A673 (cell line): ENCODE measurements around the gene TMEM74B. TPM values are rescaled to one million over a fixed set of nuclear protein-coding genes. Genes with fewer than 3 reads are reported as not detected.

Source experiments
- BruUV-seq: library from RNA; stranded (reverse); fragments of 400-500 nt; replicated peaks from 2 replicates; lab custom pipeline; 2021; lab: Mats Ljungman, UMichigan
- CTCF ChIA-PET: fragments of 300-600 bp; sonication (Branson Sonifier 250); formaldehyde crosslinking; loops from one replicate; lab custom pipeline; 2022; ENCODE audit warnings: antibody characterized with exemption; lab: Charles Lee
- POLR2A ChIA-PET: fragments of 300-600 bp; sonication (Branson Sonifier 250); formaldehyde crosslinking; loops from one replicate; lab custom pipeline; 2022; ENCODE audit warnings: antibody characterized with exemption; ENCODE audit not compliant: low non-redundant PET; lab: Charles Lee
- DNase-seq: peaks from one replicate; pipeline ENCODE4 v3.0.0-alpha.2; 2015; ENCODE audit warnings: low spot score
- H3K27ac ChIP-seq: fragments of 200-600 bp; sonication (generic); 2 replicates; pipeline ENCODE4 v1.5.1; 2016; ENCODE audit warnings: mixed run types, low read depth, mild to moderate bottlenecking, mixed read lengths, antibody characterized with exemption, low read length; ENCODE audit not compliant: poor library complexity, severe bottlenecking
- H3K27me3 ChIP-seq: fragments of 200-600 bp; sonication (generic); replicated peaks from 2 replicates; pipeline ENCODE4 v1.6.1; 2017; ENCODE audit warnings: mixed run types, low read depth, mild to moderate bottlenecking, mixed read lengths, antibody characterized with exemption, low read length; ENCODE audit not compliant: insufficient read depth, poor library complexity
- H3K36me3 ChIP-seq: fragments of 200-600 bp; sonication (generic); 2 replicates; pipeline ENCODE4 v1.6.1; 2016; ENCODE audit warnings: mixed run types, mild to moderate bottlenecking, mixed read lengths, antibody characterized with exemption, low read length; ENCODE audit not compliant: insufficient read depth, poor library complexity, severe bottlenecking
- H3K4me1 ChIP-seq: fragments of 200-600 bp; sonication (generic); 2 replicates; pipeline ENCODE4 v1.6.1; 2017; ENCODE audit warnings: mixed run types, mild to moderate bottlenecking, mixed read lengths, antibody characterized with exemption, low read length; ENCODE audit not compliant: insufficient read depth, poor library complexity, severe bottlenecking
- H3K4me3 ChIP-seq: fragments of 200-600 bp; sonication (generic); 2 replicates; pipeline ENCODE4 v1.5.1; 2016; ENCODE audit warnings: low read depth, mixed run types, mild to moderate bottlenecking, mixed read lengths, low read length; ENCODE audit not compliant: poor library complexity, severe bottlenecking
- H3K9me3 ChIP-seq: fragments of 200-600 bp; sonication (generic); 2 replicates; pipeline ENCODE4 v1.6.1; 2016; ENCODE audit warnings: mixed run types, low read depth, mild to moderate bottlenecking, mixed read lengths, antibody characterized with exemption, low read length; ENCODE audit not compliant: poor library complexity, severe bottlenecking
- EZH2 ChIP-seq: fragments of 200-600 bp; sonication (generic); IDR thresholded peaks from 2 replicates; pipeline ENCODE4 v1.6.1; 2017; ENCODE audit warnings: borderline replicate concordance, low read depth, mild to moderate bottlenecking, mixed read lengths, antibody characterized with exemption, low read length; ENCODE audit not compliant: poor library complexity, severe bottlenecking
- intact Hi-C: fragments of 100-400 bp; cut with micrococcal nuclease; formaldehyde crosslinking; loops from one replicate; pipeline ENCODE4 v1.10.0; 2022; ENCODE audit not compliant: unreplicated experiment
- total RNA-seq: library from RNA; stranded (reverse); gene quantifications from 2 replicates; pipeline ENCODE4 v1.2.3, GENCODE V29; 2021
- TF ChIP-seq, protein P1 (sequence below): fragments of 300-800, 200-600 bp; sonication (generic); conservative IDR thresholded peaks from 2 replicates; pipeline ENCODE4 v1.5.1; 2017; ENCODE audit warnings: low read depth, mild to moderate bottlenecking, antibody characterized with exemption, low read length, moderate library complexity, mixed read lengths

TMEM74B gene
- total RNA-seq, 1 experiment from 2014 or later: not detected

DNA sequence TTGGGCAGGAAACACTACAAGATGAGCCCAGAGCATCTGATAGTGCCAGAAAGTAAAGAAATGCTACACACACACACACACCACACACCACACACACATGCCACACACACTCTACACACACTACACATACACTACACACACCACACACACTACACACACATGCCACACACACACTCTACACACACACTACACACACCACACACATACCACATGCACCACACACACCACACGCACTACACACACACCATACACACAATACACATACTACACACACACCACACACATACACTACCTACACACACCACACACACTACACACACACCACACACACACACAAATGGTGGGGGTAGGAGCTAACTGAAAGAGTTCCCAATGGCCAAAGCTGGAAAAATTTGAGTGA, 3.6 kb upstream of the TMEM74B start:
- CTCF ChIA-PET: no interaction called here
- BruUV-seq: no TSS peak
- peaks cover 19% of the 10 kb centered on the region for H3K27me3 ChIP-seq

DNA sequence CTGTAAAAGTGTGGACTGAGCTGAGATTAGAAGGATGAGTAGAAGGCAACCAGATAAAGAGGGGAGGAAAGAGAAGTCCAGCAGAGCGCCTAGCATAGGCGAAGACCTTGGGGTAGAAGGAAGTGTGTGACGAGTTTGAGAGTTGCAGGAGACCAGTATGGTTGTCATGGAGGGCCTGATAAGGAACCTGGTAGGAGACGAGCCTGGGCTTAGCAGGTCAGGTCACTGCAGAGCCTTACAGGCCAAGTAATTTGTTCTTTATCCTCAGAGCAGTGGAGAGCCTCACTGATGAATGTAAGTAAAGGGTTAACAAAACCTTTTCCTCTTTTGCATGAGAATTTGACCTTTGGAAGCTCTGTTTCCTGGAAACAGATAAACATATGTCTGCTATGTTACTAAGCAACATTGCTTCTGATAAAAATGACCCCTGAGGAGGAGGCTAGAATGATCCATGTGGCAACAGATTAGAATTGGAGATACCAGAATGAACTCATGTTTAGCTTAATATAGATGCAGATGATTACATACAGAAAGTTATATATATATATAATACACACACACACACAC, 2.9 kb upstream of the TMEM74B start:
- no TSS peak for BruUV-seq
- Histone ChIP-seq H3K9me3 (no peaks in the 10 kb centered on the region), H3K27me3 (peaks cover 25% of the 10 kb centered on the region), H3K4me3 (no peak overlapping the region), H3K27ac (no peak overlapping the region), H3K4me1 (no peaks in the 10 kb centered on the region), H3K36me3 (no peaks in the 10 kb centered on the region)
- intact Hi-C loops: no loop called here
- ChIA-PET POLR2A (no interaction called here), CTCF (interaction anchor here (0.5 kb wide), 1 partner anchor 358 kb away, joined by 4 read pairs; no protein-coding TSS in a partner anchor)
- DNase-seq: no peak
- TF ChIP-seq, protein P1, sequence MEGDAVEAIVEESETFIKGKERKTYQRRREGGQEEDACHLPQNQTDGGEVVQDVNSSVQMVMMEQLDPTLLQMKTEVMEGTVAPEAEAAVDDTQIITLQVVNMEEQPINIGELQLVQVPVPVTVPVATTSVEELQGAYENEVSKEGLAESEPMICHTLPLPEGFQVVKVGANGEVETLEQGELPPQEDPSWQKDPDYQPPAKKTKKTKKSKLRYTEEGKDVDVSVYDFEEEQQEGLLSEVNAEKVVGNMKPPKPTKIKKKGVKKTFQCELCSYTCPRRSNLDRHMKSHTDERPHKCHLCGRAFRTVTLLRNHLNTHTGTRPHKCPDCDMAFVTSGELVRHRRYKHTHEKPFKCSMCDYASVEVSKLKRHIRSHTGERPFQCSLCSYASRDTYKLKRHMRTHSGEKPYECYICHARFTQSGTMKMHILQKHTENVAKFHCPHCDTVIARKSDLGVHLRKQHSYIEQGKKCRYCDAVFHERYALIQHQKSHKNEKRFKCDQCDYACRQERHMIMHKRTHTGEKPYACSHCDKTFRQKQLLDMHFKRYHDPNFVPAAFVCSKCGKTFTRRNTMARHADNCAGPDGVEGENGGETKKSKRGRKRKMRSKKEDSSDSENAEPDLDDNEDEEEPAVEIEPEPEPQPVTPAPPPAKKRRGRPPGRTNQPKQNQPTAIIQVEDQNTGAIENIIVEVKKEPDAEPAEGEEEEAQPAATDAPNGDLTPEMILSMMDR: no peak
- no peak for TF ChIP-seq EZH2

More for the DNA sequence above, 3.6 kb upstream of the TMEM74B start:
- no peak for TF ChIP-seq EZH2
- TF ChIP-seq, protein P1: no peak
- H3K4me1 ChIP-seq: no peaks in the 10 kb centered on the region
- H3K36me3 ChIP-seq: no peaks in the 10 kb centered on the region
- no peak for DNase-seq
- intact Hi-C loops: no loop called here
- no peak overlapping the region for H3K4me3 ChIP-seq
- no peaks in the 10 kb centered on the region for H3K9me3 ChIP-seq
- POLR2A ChIA-PET: no interaction called here
- no peak overlapping the region for H3K27ac ChIP-seq

DNA sequence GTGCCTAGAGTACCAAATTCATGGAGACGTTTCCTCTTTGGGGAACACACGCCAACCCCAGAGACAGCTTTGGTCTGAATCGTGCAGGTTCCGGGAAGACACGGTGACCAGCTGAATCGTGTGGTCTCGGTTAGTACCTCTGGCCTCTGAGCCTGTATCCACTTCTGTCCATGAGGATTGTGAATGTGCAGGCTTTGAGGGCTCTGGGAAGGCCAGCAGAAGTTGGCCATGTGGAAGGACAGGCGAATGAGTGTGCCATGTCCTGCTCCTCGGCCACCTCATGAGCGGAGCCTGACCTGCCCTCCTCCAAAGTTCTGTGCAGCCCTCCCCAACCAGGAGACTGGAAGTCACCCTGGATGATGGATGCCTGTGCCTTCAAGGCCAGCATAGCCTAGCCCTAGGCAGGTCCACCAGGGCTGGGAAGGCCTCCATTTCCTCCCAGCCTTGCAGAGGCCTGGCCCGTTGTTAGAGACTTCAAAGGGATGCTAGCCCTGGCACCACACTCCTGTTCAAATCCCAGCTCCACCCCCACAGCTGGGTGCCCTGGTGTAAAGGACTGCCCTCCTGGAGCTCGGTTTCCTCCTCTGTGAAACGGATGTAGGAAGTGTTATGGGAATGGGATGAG, 1.7 kb upstream of the TMEM74B start:
- Histone ChIP-seq H3K4me1 (no peaks in the 10 kb centered on the region), H3K4me3 (no peak overlapping the region), H3K27me3 (peaks cover 26% of the 10 kb centered on the region), H3K27ac (no peak overlapping the region), H3K36me3 (no peaks in the 10 kb centered on the region), H3K9me3 (no peaks in the 10 kb centered on the region)
- CTCF ChIA-PET: no interaction called here
- TF ChIP-seq, protein P1: no peak
- TF ChIP-seq EZH2: no peak
- intact Hi-C loops: no loop called here
- no TSS peak for BruUV-seq
- DNase-seq: peak; percentile 30
- POLR2A ChIA-PET: no interaction called here
